ENCODE measurements around the gene ADGRL1. TPM values are rescaled to one million over a fixed set of nuclear protein-coding genes. Genes with fewer than 3 reads are reported as not detected.

The ADGRL1 gene
- total and polyA plus RNA-seq, 10 of the 15 experiments (the other 5 are each of a cell fraction or from before 2014, with no cell fraction given): 0.05 to 4.8 (median 0.71) TPM

- H3K4me3 ChIP-seq: no peak overlapping the region
- H3K79me2 ChIP-seq (ENCODE audit: control insufficient read depth, insufficient read depth, low read length): no peaks in the 10 kb centered on the region
- no peak for FAIRE-seq
- RAD21 ChIA-PET (ENCODE audit: unreplicated experiment): interaction anchor here (0.8 to 3.0 kb wide), 4 partner anchors 20 to 151 kb away, joined by 3 to 33 read pairs (median 4); no protein-coding TSS in a partner anchor
- no peaks in the 10 kb centered on the region for H3K36me3 ChIP-seq (ENCODE audit: control insufficient read depth in 2 of 2, insufficient read depth in 2 of 2, low read length in 1 of 2)
- POLR2A ChIA-PET: no interaction called here
- in situ Hi-C loops (cut with MboI) (loop anchor here (5.0 kb wide), 2 partner anchors 149 to 289 kb away; no protein-coding TSS in a partner anchor), intact Hi-C loops (cut with micrococcal nuclease; ENCODE audit: unreplicated experiment) (no loop called here)
- no peaks in the 10 kb centered on the region for H4K20me1 ChIP-seq (ENCODE audit: control insufficient read depth, insufficient read depth)
- CTCF ChIA-PET: interaction anchor here (0.8 to 3.5 kb wide), 13 partner anchors 14 to 288 kb away, joined by 3 to 95 read pairs (median 6); partner anchors contain the start of gene ASF1B
- no peak overlapping the region for H3K4me2 ChIP-seq (ENCODE audit: control insufficient read depth, insufficient read depth)
- H3K27me3 ChIP-seq (replicated peaks in 1 of 2; ENCODE audit: control insufficient read depth in 2 of 2, insufficient read depth in 2 of 2, low read length in 1 of 2): no peaks in the 10 kb centered on the region
- no peak overlapping the region for H3K27ac ChIP-seq (ENCODE audit: control insufficient read depth, insufficient read depth)
- ATAC-seq: no peak
- DNase-seq (ENCODE audit: low read depth, low spot score): no peak
- H3K9me3 ChIP-seq (replicated peaks; ENCODE audit: control insufficient read depth, insufficient read depth, low read length): no peaks in the 10 kb centered on the region
- SMC1A ChIA-PET (ENCODE audit: uncharacterized antibody, unreplicated experiment): interaction anchor here (0.6 to 3.0 kb wide), 2 partner anchors 150 to 162 kb away, joined by 3 to 35 read pairs; no protein-coding TSS in a partner anchor
- WGBS (ENCODE audit: insufficient coverage, insufficient replicate concordance, low lambda C conversion rate, missing lambda C conversion rate): 21% methylated on average over 5 of the region's 5 CpGs
- no peak overlapping the region for H2AFZ ChIP-seq (ENCODE audit: control insufficient read depth, low read depth, low read length)
- no TSS peak for BruUV-seq (replicated peaks)
- H3K9ac ChIP-seq (ENCODE audit: control insufficient read depth, insufficient read depth, low read length): no peak overlapping the region
- no peaks in the 10 kb centered on the region; the same call in 1 of the 2 replicates for H3K4me1 ChIP-seq (ENCODE audit: control insufficient read depth, insufficient read depth, low read length)
- TF ChIP-seq IKZF2 (IDR thresholded peaks at IDR 0.05) (no peak), ZZZ3 (IDR thresholded peaks at IDR 0.05; ENCODE audit: control insufficient read depth, insufficient read length, low read depth) (no peak), ZBTB40 (IDR thresholded peaks at IDR 0.05; ENCODE audit: borderline replicate concordance) (no peak), TBL1XR1 (IDR thresholded peaks at IDR 0.05; ENCODE audit: low read depth, low read length) (no peak), PBX3 (IDR thresholded peaks at IDR 0.05; ENCODE audit: insufficient replicate concordance, low read depth, low read length) (no peak), SRF (IDR thresholded peaks at IDR 0.05; ENCODE audit: low read depth in 2 of 2, low read length in 2 of 2) (no peak), STAT1 (conservative IDR thresholded peaks at IDR 0.05) (no peak), E2F8 (IDR thresholded peaks at IDR 0.05; ENCODE audit: low read depth, partially characterized antibody) (no peak), STAT3 (IDR thresholded peaks at IDR 0.05; ENCODE audit: low read depth, low read length) (no peak), ELK1 (IDR thresholded peaks at IDR 0.05; ENCODE audit: low read depth, low read length) (no peak), RB1 (IDR thresholded peaks at IDR 0.05; ENCODE audit: borderline replicate concordance) (no peak)
Measured at GRCh38 chr19:14197882-14198281, 8.1 kb downstream of the ADGRL1 start.

Measured in GM12878 (cell line).